Panc1 (cell line): ENCODE results near the gene ASCL3. TPM values are rescaled to one million over a fixed set of nuclear protein-coding genes. Genes with fewer than 3 reads are reported as not detected.

Source experiments
- ATAC-seq: fragments of 200-7000 bp; cut with Tn5 transposase; 2 replicates; pipeline ENCODE4 v1.9.1; 2020; ENCODE audit warnings: mild to moderate bottlenecking, moderate library complexity
- BruUV-seq: library from RNA; stranded (reverse); fragments of 400-500 nt; replicated peaks from 2 replicates; lab custom pipeline; 2021; lab: Mats Ljungman, UMichigan
- CTCF ChIA-PET: fragments of 300-600 bp; sonication (Branson Sonifier 250); formaldehyde crosslinking; loops from one replicate; lab custom pipeline; 2022; ENCODE audit warnings: antibody characterized with exemption; lab: Charles Lee
- POLR2A ChIA-PET: fragments of 300-600 bp; sonication (Branson Sonifier 250); formaldehyde crosslinking; loops from one replicate; lab custom pipeline; 2022; ENCODE audit warnings: antibody characterized with exemption; lab: Charles Lee
- DNase-seq: peaks from one replicate; pipeline ENCODE4 v3.0.0-alpha.2; 2010; ENCODE audit warnings: low read depth, low spot score
- H3K27ac ChIP-seq: 2 replicates; pipeline ENCODE4 v1.5.1; 2011; ENCODE audit warnings: mild to moderate bottlenecking, low read length, inconsistent platforms
- H3K27me3 ChIP-seq: fragments of 200-500 bp; sonication (Bioruptor generic); 2 replicates; pipeline ENCODE4 v1.6.0; 2014; ENCODE audit warnings: low read length, inconsistent platforms; ENCODE audit not compliant: control insufficient read depth, insufficient read depth
- H3K36me3 ChIP-seq: fragments of 200-500 bp; sonication (Bioruptor generic); 2 replicates; pipeline ENCODE4 v1.5.1; 2014; ENCODE audit warnings: inconsistent platforms, mild to moderate bottlenecking, low read length, moderate library complexity; ENCODE audit not compliant: control insufficient read depth, insufficient read depth
- H3K4me1 ChIP-seq: 2 replicates; pipeline ENCODE4 v1.5.1; 2011; ENCODE audit warnings: inconsistent platforms, mild to moderate bottlenecking, low read length, moderate library complexity; ENCODE audit not compliant: control insufficient read depth, insufficient read depth
- H3K4me3 ChIP-seq, 2 experiments: 2 replicates each; pipeline ENCODE4 v1.5.1; 2011 to 2012; ENCODE audit warnings: low read depth in 2 of 2, low read length in 2 of 2, mild to moderate bottlenecking in 2 of 2, inconsistent platforms in 1 of 2, moderate library complexity in 1 of 2
- H3K9me3 ChIP-seq: fragments of 200-500 bp; sonication (Bioruptor generic); 2 replicates; pipeline ENCODE4 v1.5.1; 2014; ENCODE audit warnings: low read depth, mild to moderate bottlenecking, inconsistent platforms, low read length, moderate library complexity; ENCODE audit not compliant: control insufficient read depth, insufficient read depth
- CTCF ChIP-seq: fragments of 450-650 bp; IDR thresholded peaks from 2 replicates; pipeline ENCODE4 v1.5.1; 2017; ENCODE audit warnings: mild to moderate bottlenecking
- POLR2AphosphoS5 ChIP-seq: IDR thresholded peaks from 2 replicates; pipeline ENCODE4 v1.6.1; 2012; ENCODE audit warnings: mild to moderate bottlenecking, low read depth, low read length, moderate library complexity
- REST ChIP-seq, 2 experiments: IDR thresholded peaks; 2 replicates each; pipeline ENCODE4 v1.6.1; 2011 to 2012; ENCODE audit warnings: low read depth in 2 of 2, control low read depth in 1 of 2, low read length in 1 of 2, mild to moderate bottlenecking in 1 of 2, moderate library complexity in 1 of 2; ENCODE audit not compliant: insufficient read depth in 1 of 2
- SIN3A ChIP-seq: IDR thresholded peaks from 2 replicates; pipeline ENCODE4 v1.6.1; 2012; ENCODE audit warnings: low read depth, mild to moderate bottlenecking, low read length, moderate library complexity, borderline replicate concordance; ENCODE audit not compliant: insufficient read depth
- TCF7L2 ChIP-seq: IDR thresholded peaks from 2 replicates; pipeline ENCODE4 v1.6.1; 2011; ENCODE audit warnings: mild to moderate bottlenecking, low read depth, low read length, inconsistent platforms
- in situ Hi-C: cut with HindIII; loops from 2 replicates; pipeline ENCODE4 v1.10.0; 2016; ENCODE audit warnings: low sequenced_read_pairs, low pct_unique_long_range_greater_than_20kb
- intact Hi-C: fragments of 100-400 bp; cut with micrococcal nuclease; formaldehyde crosslinking; loops from one replicate; pipeline ENCODE4 v1.10.0; 2022; ENCODE audit not compliant: unreplicated experiment
- total RNA-seq: library from RNA; stranded (reverse); gene quantifications from one replicate; pipeline ENCODE4 v1.2.1, GENCODE V29; 2021; ENCODE audit not compliant: unreplicated experiment

The ASCL3 gene
- total RNA-seq, 1 experiment from 2014 or later = not detected

GRCh38 chr11:8956860-8957259 is 14.0 kb upstream of the ASCL3 start:
- in situ Hi-C loops = no loop called here
- POLR2A ChIA-PET = no interaction called here
- CTCF ChIA-PET = no interaction called here

GRCh38 chr11:8948886-8949285 is 6.1 kb upstream of the ASCL3 start:
- in situ Hi-C loops = no loop called here
- Histone ChIP-seq H3K36me3 (peaks cover 18% of the 10 kb centered on the region), H3K27me3 (no peaks in the 10 kb centered on the region), H3K27ac (no peak overlapping the region), H3K4me1 (no peaks in the 10 kb centered on the region), H3K9me3 (no peaks in the 10 kb centered on the region), H3K4me3 (no peak overlapping the region)
- TF ChIP-seq TCF7L2 (no peak), POLR2AphosphoS5 (no peak), CTCF (no peak), SIN3A (no peak)
- ATAC-seq = no peak
- ChIA-PET POLR2A (interaction anchor here (0.9 kb wide), 1 partner anchor 8 kb away, joined by 3 read pairs; no protein-coding TSS in a partner anchor), CTCF (no interaction called here)
- intact Hi-C loops = no loop called here
- DNase-seq = no peak
- BruUV-seq = no TSS peak

More at GRCh38 chr11:8956860-8957259, 14.0 kb upstream of the ASCL3 start:
- ATAC-seq (no peak), DNase-seq (no peak)
- no TSS peak for BruUV-seq
- H3K27me3 ChIP-seq = no peaks in the 10 kb centered on the region
- H3K9me3 ChIP-seq = no peaks in the 10 kb centered on the region
- no peak for TF ChIP-seq REST (IDR thresholded peaks at IDR 0.05; ENCODE audit: insufficient read depth in 1 of 2, low read depth in 2 of 2, low read length in 1 of 2)
- TF ChIP-seq TCF7L2 = no peak
- TF ChIP-seq POLR2AphosphoS5 = no peak
- no peak for TF ChIP-seq SIN3A
- no peak for TF ChIP-seq CTCF
- H3K4me3 ChIP-seq = no peak overlapping the region
- intact Hi-C loops = loop anchor here (5.0 kb wide), 1 partner anchor 270 kb away; no protein-coding TSS in a partner anchor
- no peak overlapping the region for H3K27ac ChIP-seq
- H3K36me3 ChIP-seq = peaks cover 10% of the 10 kb centered on the region
- H3K4me1 ChIP-seq = peaks cover 8% of the 10 kb centered on the region
